HG03575 (cell line): ENCODE data around the gene FAM200C.

ENCODE experiments used
- ATAC-seq: cut with Tn5 transposase; IDR thresholded peaks from one replicate; pipeline ENCODE4 v1.9.1; 2021; ENCODE audit not compliant: unreplicated experiment, insufficient number of reproducible peaks, low FRiP score; ENCODE audit errors: extremely low read depth

Gene FAM200C

GRCh38 chr5:160349249-160349934, 50.5 kb downstream of the FAM200C start:
- ATAC-seq, result no peak

GRCh38 chr5:160348080-160348479, 51.8 kb downstream of the FAM200C start:
- no peak for ATAC-seq

- ATAC-seq, result no peak
Observed at GRCh38 chr5:160347448-160347847, 52.4 kb downstream of the FAM200C start.
